Measurements from ENCODE around the gene PRF1.

Gene PRF1

DNA sequence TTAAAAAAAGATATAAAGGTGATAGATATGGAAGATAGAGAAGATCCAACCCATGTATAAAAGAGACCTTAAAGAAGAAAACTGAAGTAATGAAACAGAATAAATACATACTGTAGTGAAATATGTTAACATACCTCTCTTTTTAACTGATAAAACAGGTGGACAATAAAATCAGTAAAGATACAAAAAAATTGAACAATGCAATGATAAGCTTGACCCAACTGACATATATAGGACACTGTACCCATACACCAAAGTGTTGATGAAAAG lies 17.4 kb upstream of the PRF1 start:
- H3K4me3 ChIP-seq (ENCODE audit: low read length), result no peak overlapping the region
- no peak for DNase-seq (ENCODE audit: low read depth)
- TF ChIP-seq, protein P1, sequence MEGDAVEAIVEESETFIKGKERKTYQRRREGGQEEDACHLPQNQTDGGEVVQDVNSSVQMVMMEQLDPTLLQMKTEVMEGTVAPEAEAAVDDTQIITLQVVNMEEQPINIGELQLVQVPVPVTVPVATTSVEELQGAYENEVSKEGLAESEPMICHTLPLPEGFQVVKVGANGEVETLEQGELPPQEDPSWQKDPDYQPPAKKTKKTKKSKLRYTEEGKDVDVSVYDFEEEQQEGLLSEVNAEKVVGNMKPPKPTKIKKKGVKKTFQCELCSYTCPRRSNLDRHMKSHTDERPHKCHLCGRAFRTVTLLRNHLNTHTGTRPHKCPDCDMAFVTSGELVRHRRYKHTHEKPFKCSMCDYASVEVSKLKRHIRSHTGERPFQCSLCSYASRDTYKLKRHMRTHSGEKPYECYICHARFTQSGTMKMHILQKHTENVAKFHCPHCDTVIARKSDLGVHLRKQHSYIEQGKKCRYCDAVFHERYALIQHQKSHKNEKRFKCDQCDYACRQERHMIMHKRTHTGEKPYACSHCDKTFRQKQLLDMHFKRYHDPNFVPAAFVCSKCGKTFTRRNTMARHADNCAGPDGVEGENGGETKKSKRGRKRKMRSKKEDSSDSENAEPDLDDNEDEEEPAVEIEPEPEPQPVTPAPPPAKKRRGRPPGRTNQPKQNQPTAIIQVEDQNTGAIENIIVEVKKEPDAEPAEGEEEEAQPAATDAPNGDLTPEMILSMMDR (conservative IDR thresholded peaks at IDR 0.05; ENCODE audit: low read length), result no peak

DNA sequence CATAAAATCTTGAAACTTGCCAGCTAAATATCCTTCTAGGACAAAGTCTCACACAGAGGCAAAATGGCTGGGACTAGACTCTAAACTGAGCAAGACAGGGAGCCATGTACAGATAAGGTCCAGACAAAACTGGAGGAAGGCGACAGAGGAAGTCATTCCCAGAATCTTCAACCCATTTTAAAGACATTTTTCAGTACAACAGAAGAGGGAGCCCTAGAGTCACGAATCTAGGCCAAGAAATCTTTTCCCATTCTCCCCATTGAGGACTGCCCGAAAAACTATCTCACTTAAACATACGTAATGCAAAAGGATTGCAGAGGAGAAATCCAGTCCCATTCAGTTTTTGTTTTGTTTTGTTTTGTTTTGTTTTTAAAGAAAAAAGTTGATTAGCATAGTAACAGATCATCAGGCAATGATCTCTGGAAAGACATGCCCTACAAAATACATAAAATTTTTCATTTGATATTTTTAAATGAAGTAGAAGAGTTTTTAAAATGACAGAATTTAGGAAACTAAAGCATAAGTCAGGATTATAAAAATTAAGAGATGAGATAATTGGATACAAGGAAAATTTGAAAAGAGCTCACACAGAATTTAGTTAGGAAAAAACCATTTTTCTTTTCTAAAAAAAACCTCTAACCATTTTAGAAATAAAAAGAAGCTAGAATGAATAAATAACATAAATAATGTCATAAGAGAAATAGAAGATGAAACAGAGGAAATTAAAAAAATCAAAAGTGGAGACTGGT lies 16.9 kb upstream of the PRF1 start:
- peak; percentile 48 for DNase-seq (ENCODE audit: low read depth)
- H3K4me3 ChIP-seq (ENCODE audit: low read length), result no peak overlapping the region
- TF ChIP-seq, protein P1 (conservative IDR thresholded peaks at IDR 0.05; ENCODE audit: low read length), result peak; percentile 52

DNA sequence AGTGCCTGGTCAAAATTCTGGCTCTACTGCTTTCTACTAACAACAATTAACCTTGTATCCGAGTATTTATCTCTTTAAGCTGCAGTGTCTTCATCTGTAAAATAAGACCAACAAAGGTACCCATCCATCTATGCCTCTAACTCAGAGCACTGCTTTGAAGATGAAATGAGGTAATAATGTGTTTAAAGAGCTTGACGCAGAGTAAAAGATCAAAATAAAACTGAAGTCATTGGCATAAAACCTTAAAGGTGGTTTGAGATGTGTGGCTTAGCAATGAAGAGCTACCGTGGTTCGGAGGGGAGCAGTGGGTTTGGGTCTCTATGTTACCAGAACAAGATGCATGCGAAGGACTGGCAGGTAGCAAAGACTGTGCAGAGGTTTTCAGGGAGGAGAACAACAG lies 16.1 kb upstream of the PRF1 start:
- TF ChIP-seq, protein P1 (conservative IDR thresholded peaks at IDR 0.05; ENCODE audit: low read length), result no peak
- H3K4me3 ChIP-seq (ENCODE audit: low read length), result no peak overlapping the region
- no peak for DNase-seq (ENCODE audit: low read depth)

DNA sequence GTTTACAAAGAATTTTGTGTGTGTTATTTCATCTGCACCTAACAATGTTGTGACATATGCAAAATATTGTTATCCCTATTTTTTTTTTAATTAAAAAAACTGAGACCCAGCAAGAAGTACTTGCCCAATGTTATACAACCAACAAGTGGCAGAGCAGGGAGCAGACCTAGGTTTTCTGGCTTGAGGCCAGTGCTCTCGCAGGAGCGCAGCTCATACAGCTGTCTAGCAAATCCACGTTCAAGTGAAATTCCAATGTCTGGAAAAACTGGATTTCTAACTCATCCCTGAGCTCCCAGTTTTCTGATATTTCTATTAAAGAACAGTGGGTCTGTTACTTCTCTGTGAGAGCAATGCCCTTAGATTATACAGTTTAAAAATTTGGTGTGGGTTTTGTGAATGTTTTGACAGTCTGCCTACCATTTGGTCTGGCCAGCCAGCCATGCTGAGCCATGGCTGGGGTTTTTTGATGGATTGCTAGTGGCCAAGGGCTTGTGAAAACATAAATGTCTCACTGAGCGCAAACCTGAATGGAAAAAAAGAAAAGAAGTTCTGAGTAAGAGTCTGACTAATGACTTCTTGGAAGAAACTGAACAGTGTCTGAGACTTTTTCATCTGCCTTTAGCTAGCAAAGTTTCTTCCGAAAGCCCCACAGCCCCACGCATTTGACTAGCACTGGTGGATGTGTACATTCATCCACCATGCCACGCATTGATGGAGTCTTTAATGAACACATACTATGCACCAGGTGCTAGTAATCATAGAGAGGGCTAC lies 15.4 kb upstream of the PRF1 start:
- peak; percentile 65 for DNase-seq (ENCODE audit: low read depth)

DNA sequence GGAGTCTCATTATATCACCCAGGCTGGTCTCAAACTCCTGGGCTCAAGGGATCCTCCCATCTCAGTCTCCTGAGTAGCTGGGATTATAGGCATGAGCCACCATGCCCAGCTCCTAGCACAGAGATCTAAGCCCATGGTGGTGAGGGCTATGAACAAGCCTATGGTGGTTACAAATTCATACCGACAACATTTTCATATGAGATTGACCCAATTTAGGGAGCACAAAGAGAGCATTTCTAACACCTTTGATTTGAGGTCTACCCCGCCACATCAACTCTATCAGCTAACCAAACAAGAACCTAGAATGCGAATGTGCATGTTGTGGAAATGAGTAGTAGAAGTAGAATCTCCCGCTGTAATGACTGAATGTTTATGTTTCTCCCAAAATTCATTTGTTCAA lies 14.2 kb upstream of the PRF1 start:
- DNase-seq (ENCODE audit: low read depth), result no peak
- TF ChIP-seq, protein P1 (conservative IDR thresholded peaks at IDR 0.05; ENCODE audit: low read length), result no peak

More for the DNA sequence above, 15.4 kb upstream of the PRF1 start:
- H3K4me3 ChIP-seq (ENCODE audit: low read length), result no peak overlapping the region
- TF ChIP-seq, protein P1 (conservative IDR thresholded peaks at IDR 0.05; ENCODE audit: low read length), result no peak

DNA sequence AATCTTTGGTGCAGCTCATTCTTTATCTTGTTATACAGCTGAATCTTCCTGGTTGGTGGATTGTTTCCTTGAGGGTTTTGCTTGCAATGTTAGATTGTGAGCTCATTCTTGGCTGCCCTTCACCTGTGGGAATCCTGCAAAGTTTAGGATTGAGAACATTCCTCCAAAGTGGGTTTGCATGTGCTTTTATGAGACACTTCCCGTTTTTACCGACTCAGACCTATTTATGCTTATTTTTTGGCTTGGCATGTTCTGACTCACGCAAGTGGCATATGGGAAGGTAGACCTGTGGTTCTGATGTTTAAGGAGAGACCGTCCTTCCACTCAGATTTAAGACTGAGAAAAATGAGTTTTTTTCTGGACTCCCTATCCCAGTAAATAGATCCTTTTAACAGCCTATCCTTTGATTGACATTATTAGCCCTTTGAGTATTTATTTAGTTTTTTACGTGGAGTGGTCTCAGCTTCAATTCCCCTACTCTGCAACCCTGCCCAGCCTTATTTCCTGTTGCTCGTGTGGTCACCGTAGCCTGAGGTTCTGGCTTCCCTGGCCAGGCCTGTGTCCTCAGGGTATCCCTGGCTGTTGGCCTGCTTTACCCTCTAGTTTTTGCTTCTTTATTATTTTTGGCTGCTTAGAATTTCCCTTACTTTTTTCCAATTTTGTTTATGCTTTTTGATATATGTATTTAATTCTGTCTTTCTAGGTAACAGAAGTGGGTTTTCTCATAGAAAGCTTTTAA lies 13.4 kb upstream of the PRF1 start:
- no peak overlapping the region for H3K4me3 ChIP-seq (ENCODE audit: low read length)
- DNase-seq (ENCODE audit: low read depth), result peak; percentile 9
- TF ChIP-seq, protein P1 (conservative IDR thresholded peaks at IDR 0.05; ENCODE audit: low read length), result no peak

More for the DNA sequence above, 14.2 kb upstream of the PRF1 start:
- H3K4me3 ChIP-seq (ENCODE audit: low read length), result no peak overlapping the region
